Measurements from ENCODE around the gene ZNF668. TPM values are rescaled to one million over a fixed set of nuclear protein-coding genes. Genes with fewer than 3 reads are reported as not detected.

Gene ZNF668
- total and polyA plus RNA-seq, 2 of the 8 experiments (the other 6 are each of a cell fraction or from before 2014, with no cell fraction given): 14.0 to 14.3 TPM

GRCh38 chr16:31118223-31119155, 44.4 kb upstream of the ZNF668 start:
- Histone ChIP-seq H3K27ac (ENCODE audit: low read depth, low read length) (no peak overlapping the region), H3K9ac (replicated peaks in 1 of 4; ENCODE audit: extremely low read depth in 1 of 4, low read depth in 3 of 4, low read length in 3 of 4) (peak overlapping the region; percentile 51 to 92 (median 71)), H3K36me3 (ENCODE audit: control insufficient read depth in 2 of 4, insufficient read depth in 4 of 4, low read length in 3 of 4) (peaks cover 16 to 26% (median 20%) of the 10 kb centered on the region in 4 experiments), H3K27me3 (replicated peaks in 1 of 4; ENCODE audit: control insufficient read depth in 3 of 4, extremely low read depth in 1 of 4, insufficient read depth in 3 of 4, low read length in 3 of 4) (no peaks in the 10 kb centered on the region), H3K23ac (ENCODE audit: insufficient read length) (no peak overlapping the region), H3K79me2 (ENCODE audit: control insufficient read depth in 1 of 2, insufficient read depth in 2 of 2, low read length in 2 of 2) (peaks cover 3 to 19% of the 10 kb centered on the region in 2 experiments; a peak in 3 of 4 replicates), H3K4me2 (ENCODE audit: insufficient read depth in 1 of 2, low read depth in 2 of 2, low read length in 2 of 2) (peak overlapping the region; percentile 94 to 98), H4K5ac (ENCODE audit: insufficient read length, low read depth, low read length) (no peak overlapping the region), H3K56ac (replicated peaks; ENCODE audit: insufficient read length, low read depth, low read length) (no peak overlapping the region), H3K4me3 (ENCODE audit: extremely low read depth in 1 of 4, insufficient read depth in 2 of 4, low read depth in 3 of 4, low read length in 4 of 4) (peak overlapping the region; percentile 70 to 96 (median 90)), H2BK20ac (ENCODE audit: low read length) (no peak overlapping the region), H4K20me1 (replicated peaks in 1 of 2; ENCODE audit: control insufficient read depth in 1 of 2, insufficient read depth in 2 of 2, low read length in 2 of 2) (peaks cover 0 to 5% of the 10 kb centered on the region in 2 experiments), H2BK5ac (ENCODE audit: low read depth, low read length) (peak overlapping the region; percentile 79), H3K14ac (ENCODE audit: insufficient read length) (no peak overlapping the region), H3K9me3 (ENCODE audit: insufficient read depth in 2 of 2, low read depth in 1 of 2, low read length in 1 of 2) (no peaks in the 10 kb centered on the region), H3K79me1 (ENCODE audit: low read depth, low read length) (peaks cover 8% of the 10 kb centered on the region), H2AK5ac (ENCODE audit: low read depth, low read length) (no peak overlapping the region), H2BK120ac (replicated peaks; ENCODE audit: low read depth, low read length) (no peak overlapping the region), H4K91ac (replicated peaks; ENCODE audit: insufficient read length, low read length) (no peak overlapping the region), H2AFZ (ENCODE audit: low read length) (no peak overlapping the region), H3K4ac (replicated peaks; ENCODE audit: insufficient read length, low read depth, low read length) (no peak overlapping the region), H4K8ac (ENCODE audit: extremely low read depth, insufficient read depth, low read length) (no peak overlapping the region), H3K4me1 (replicated peaks in 1 of 4; ENCODE audit: control insufficient read depth in 3 of 4, insufficient read depth in 4 of 4, low read length in 3 of 4) (peaks cover 0 to 4% (median 2%) of the 10 kb centered on the region in 4 experiments; a peak in 3 of 7 replicates), H3K18ac (ENCODE audit: extremely low read depth, low read length) (no peak overlapping the region), H2BK12ac (ENCODE audit: low read depth, low read length) (no peak overlapping the region), H2BK15ac (ENCODE audit: low read length) (no peak overlapping the region), H3K23me2 (ENCODE audit: low read depth, low read length) (peaks cover 6% of the 10 kb centered on the region)
- ChIA-PET CTCF (ENCODE audit: partially characterized antibody) (interaction anchor here (0.7 to 1.7 kb wide), 8 partner anchors 9 to 177 kb away, joined by 3 to 6 read pairs (median 3); no protein-coding TSS in a partner anchor), POLR2A (ENCODE audit: partially characterized antibody) (interaction anchor here (0.6 to 34.9 kb wide), 23 partner anchors 3 to 177 kb away, joined by 3 to 713 read pairs (median 5); partner anchors contain the start of genes BCKDK, FUS, HSD3B7 and KAT8)
- TF ChIP-seq BACH1 (IDR thresholded peaks at IDR 0.05; ENCODE audit: low read length) (no peak), POLR2A (IDR thresholded peaks at IDR 0.05; ENCODE audit: control extremely low read depth in 1 of 2, low read depth in 2 of 2, low read length in 2 of 2) (peak in 1 of 2 experiments; percentile 40; a peak in 1 of 3 replicates)
- FAIRE-seq (no peak), DNase-seq (ENCODE audit: low read depth in 1 of 2, low spot score in 2 of 2) (no peak)
- WGBS, 2 experiments (ENCODE audit: extremely low coverage in 1 of 2, insufficient coverage in 1 of 2, insufficient read length in 1 of 2, insufficient replicate concordance in 2 of 2, low coverage in 1 of 2, low lambda C conversion rate in 2 of 2, missing lambda C conversion rate in 1 of 2): 71% methylated on average over 8 of the region's 9 CpGs; no CpG with 5 or more reads in 1 of the 2 experiments
